OCI-LY3 (cell line): ENCODE data around the gene ARFGAP3.
A peak's percentile ranks its signal among the peaks of the same experiment; 100 is the strongest.

Experiments
- H2AFZ ChIP-seq: fragments of 200-600, 300-600 bp; shearing (Covaris generic); 2 replicates; pipeline ENCODE4 v1.6.0; 2014; ENCODE audit warnings: antibody characterized with exemption, low read depth, low read length
- H3K27ac ChIP-seq: fragments of 200-600, 300-600 bp; sonication (generic); 2 replicates; pipeline ENCODE4 v1.5.1; 2014; ENCODE audit warnings: mild to moderate bottlenecking, low read length, moderate library complexity, mixed read lengths
- H3K27me3 ChIP-seq: fragments of 200-600, 300-600 bp; sonication (generic); 2 replicates; pipeline ENCODE4 v1.6.1; 2014; ENCODE audit warnings: low read depth, low read length, mixed read lengths
- H3K36me3 ChIP-seq: fragments of 200-600, 300-600 bp; sonication (generic); replicated peaks from 2 replicates; pipeline ENCODE3; 2014; ENCODE audit warnings: low read depth, low read length, mixed read lengths
- H3K4me1 ChIP-seq: fragments of 300-600, 200-600 bp; sonication (generic); 2 replicates; pipeline ENCODE4 v1.6.1; 2014; ENCODE audit warnings: low read length, mixed read lengths
- H3K4me2 ChIP-seq: fragments of 200-600, 300-600 bp; sonication (generic); 2 replicates; pipeline ENCODE4 v1.6.1; 2014; ENCODE audit warnings: low read length, mixed read lengths
- H3K4me3 ChIP-seq: fragments of 300-600, 200-600 bp; sonication (generic); 2 replicates; pipeline ENCODE4 v1.5.1; 2014; ENCODE audit warnings: antibody characterized with exemption, mild to moderate bottlenecking, low read length, moderate library complexity
- H3K79me2 ChIP-seq: fragments of 300-600, 200-600 bp; shearing (Covaris generic); 2 replicates; pipeline ENCODE4 v1.6.1; 2014; ENCODE audit warnings: mild to moderate bottlenecking, low read length, mixed read lengths
- H3K9ac ChIP-seq: fragments of 300-600, 200-600 bp; shearing (Covaris generic); 2 replicates; pipeline ENCODE4 v1.6.0; 2014; ENCODE audit warnings: mild to moderate bottlenecking, low read length, moderate library complexity
- H3K9me3 ChIP-seq: fragments of 200-600, 300-600 bp; shearing (Covaris generic); 2 replicates; pipeline ENCODE4 v1.6.1; 2014; ENCODE audit warnings: low read length, mixed read lengths; ENCODE audit not compliant: insufficient read depth
- H4K20me1 ChIP-seq: fragments of 200-600, 300-600 bp; sonication (generic); 2 replicates; pipeline ENCODE4 v1.6.1; 2016; ENCODE audit warnings: low read length, mixed read lengths; ENCODE audit not compliant: insufficient read depth
- EZH2phosphoT487 ChIP-seq: fragments of 200-600 bp; shearing (Covaris generic); IDR thresholded peaks from 2 replicates; pipeline ENCODE4 v1.6.1; 2018; ENCODE audit warnings: antibody characterized with exemption, mixed run types, low read depth
- TF ChIP-seq, protein P1 (sequence below): fragments of 200-600, 300-600 bp; sonication (generic); IDR thresholded peaks from 2 replicates; pipeline ENCODE4 v1.5.1; 2014; ENCODE audit warnings: antibody characterized with exemption, low read length, low read depth

ARFGAP3 gene

DNA sequence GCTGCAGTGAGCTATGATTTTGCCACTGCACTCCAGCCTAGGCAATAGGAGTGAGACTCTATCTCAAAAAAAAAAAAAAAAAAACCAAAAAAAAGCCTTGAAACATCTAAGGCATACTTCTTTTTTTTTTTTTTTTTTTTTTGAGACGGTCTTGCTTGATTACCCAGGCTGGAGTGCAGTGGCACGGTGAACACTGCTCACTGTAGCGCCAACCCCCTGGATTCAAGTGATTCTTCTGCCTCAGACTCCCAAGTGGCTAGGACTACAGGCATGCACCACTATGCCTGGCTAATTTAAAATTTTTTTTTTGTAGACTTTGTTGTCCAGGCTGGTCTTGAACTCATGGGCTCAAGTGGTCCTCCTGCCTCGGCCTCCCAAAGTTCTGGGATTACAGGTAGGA, 19.5 kb downstream of the ARFGAP3 start:
- TF ChIP-seq, protein P1, sequence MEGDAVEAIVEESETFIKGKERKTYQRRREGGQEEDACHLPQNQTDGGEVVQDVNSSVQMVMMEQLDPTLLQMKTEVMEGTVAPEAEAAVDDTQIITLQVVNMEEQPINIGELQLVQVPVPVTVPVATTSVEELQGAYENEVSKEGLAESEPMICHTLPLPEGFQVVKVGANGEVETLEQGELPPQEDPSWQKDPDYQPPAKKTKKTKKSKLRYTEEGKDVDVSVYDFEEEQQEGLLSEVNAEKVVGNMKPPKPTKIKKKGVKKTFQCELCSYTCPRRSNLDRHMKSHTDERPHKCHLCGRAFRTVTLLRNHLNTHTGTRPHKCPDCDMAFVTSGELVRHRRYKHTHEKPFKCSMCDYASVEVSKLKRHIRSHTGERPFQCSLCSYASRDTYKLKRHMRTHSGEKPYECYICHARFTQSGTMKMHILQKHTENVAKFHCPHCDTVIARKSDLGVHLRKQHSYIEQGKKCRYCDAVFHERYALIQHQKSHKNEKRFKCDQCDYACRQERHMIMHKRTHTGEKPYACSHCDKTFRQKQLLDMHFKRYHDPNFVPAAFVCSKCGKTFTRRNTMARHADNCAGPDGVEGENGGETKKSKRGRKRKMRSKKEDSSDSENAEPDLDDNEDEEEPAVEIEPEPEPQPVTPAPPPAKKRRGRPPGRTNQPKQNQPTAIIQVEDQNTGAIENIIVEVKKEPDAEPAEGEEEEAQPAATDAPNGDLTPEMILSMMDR = no peak
- TF ChIP-seq EZH2phosphoT487 = no peak

GRCh38 chr22:42836026-42836425, 21.0 kb downstream of the ARFGAP3 start:
- Histone ChIP-seq H3K9ac (no peak overlapping the region), H3K27ac (no peak overlapping the region), H3K4me1 (peaks cover 28% of the 10 kb centered on the region), H3K79me2 (no peaks in the 10 kb centered on the region), H2AFZ (no peak overlapping the region), H3K4me3 (no peak overlapping the region), H3K4me2 (no peak overlapping the region), H4K20me1 (no peaks in the 10 kb centered on the region), H3K27me3 (no peaks in the 10 kb centered on the region), H3K9me3 (no peaks in the 10 kb centered on the region), H3K36me3 (peaks cover 44% of the 10 kb centered on the region)
- TF ChIP-seq EZH2phosphoT487 = no peak
- TF ChIP-seq, protein P1 = no peak

More for the DNA sequence above, 19.5 kb downstream of the ARFGAP3 start:
- no peaks in the 10 kb centered on the region for H4K20me1 ChIP-seq
- H3K27me3 ChIP-seq = no peaks in the 10 kb centered on the region
- H3K9ac ChIP-seq = no peak overlapping the region
- no peak overlapping the region for H3K4me3 ChIP-seq
- peaks cover 28% of the 10 kb centered on the region for H3K4me1 ChIP-seq
- H2AFZ ChIP-seq = no peak overlapping the region
- H3K79me2 ChIP-seq = no peaks in the 10 kb centered on the region
- H3K36me3 ChIP-seq = peaks cover 39% of the 10 kb centered on the region
- H3K27ac ChIP-seq = no peak overlapping the region
- no peaks in the 10 kb centered on the region for H3K9me3 ChIP-seq
- no peak overlapping the region for H3K4me2 ChIP-seq

- H4K20me1 ChIP-seq = no peaks in the 10 kb centered on the region
- peak overlapping the region; percentile 36; the same call in 1 of the 2 replicates for H3K9ac ChIP-seq
- TF ChIP-seq, protein P1 = no peak
- TF ChIP-seq EZH2phosphoT487 = no peak
- H3K79me2 ChIP-seq = no peaks in the 10 kb centered on the region
- peaks cover 48% of the 10 kb centered on the region for H3K36me3 ChIP-seq
- H3K9me3 ChIP-seq = no peaks in the 10 kb centered on the region
- H3K4me2 ChIP-seq = peak overlapping the region; percentile 73
- no peaks in the 10 kb centered on the region for H3K27me3 ChIP-seq
- peaks cover 28% of the 10 kb centered on the region for H3K4me1 ChIP-seq
- H3K4me3 ChIP-seq = peak overlapping the region; percentile 41
- no peak overlapping the region for H2AFZ ChIP-seq
- H3K27ac ChIP-seq = peak overlapping the region; percentile 87
Observed at GRCh38 chr22:42834177-42834949, 22.7 kb downstream of the ARFGAP3 start.

DNA sequence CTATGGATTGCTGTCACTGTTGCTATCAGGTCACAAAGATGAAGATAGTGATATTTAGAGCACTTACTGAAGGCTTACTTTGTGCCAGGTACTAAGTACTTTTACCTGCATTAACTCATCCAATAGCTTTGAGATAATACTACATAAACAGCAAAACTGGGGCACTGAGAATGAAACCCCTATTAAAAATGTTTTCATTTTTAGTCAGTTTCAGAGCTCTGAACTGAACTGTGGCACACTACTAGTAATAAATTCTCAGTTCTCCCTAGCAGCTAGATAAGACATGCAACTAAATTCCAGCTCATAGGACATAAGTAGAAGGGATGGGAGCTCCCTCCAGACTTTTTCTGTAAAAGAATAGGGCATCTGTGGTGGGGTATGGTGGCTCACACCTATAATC, 24.0 kb downstream of the ARFGAP3 start:
- TF ChIP-seq, protein P1 = no peak
- no peaks in the 10 kb centered on the region for H3K9me3 ChIP-seq
- no peaks in the 10 kb centered on the region for H3K79me2 ChIP-seq
- H3K4me2 ChIP-seq = peak overlapping the region; percentile 73
- peaks cover 52% of the 10 kb centered on the region for H3K36me3 ChIP-seq
- H2AFZ ChIP-seq = no peak overlapping the region
- H3K9ac ChIP-seq = no peak overlapping the region
- peak overlapping the region; percentile 28; the same call in 1 of the 2 replicates for H3K4me3 ChIP-seq
- peaks cover 28% of the 10 kb centered on the region for H3K4me1 ChIP-seq
- no peaks in the 10 kb centered on the region for H4K20me1 ChIP-seq
- no peaks in the 10 kb centered on the region for H3K27me3 ChIP-seq
- peak overlapping the region; percentile 87 for H3K27ac ChIP-seq
